Measurements from ENCODE around the gene NRTN. TPM values are rescaled to one million over a fixed set of nuclear protein-coding genes. Genes with fewer than 3 reads are reported as not detected.

The NRTN gene
- total RNA-seq, 4 donors from 2014 or later = 3.6 to 27.2 (median 14.6) TPM

- 17% methylated on average over 7 of the region's 47 CpGs; no CpG with 5 or more reads in 1 of the 2 donors for WGBS, 2 donors (ENCODE audit: low coverage in 1 of 2)
- H3K27ac ChIP-seq = peak overlapping the region; percentile 59 to 98 (median 95)
- TF ChIP-seq EP300 (IDR thresholded peaks at IDR 0.05) (no peak), CTCF (IDR thresholded peaks at IDR 0.05) (peak in 2 of 4 experiments; percentile 31 to 39), POLR2A (IDR thresholded peaks at IDR 0.05) (no peak), POLR2AphosphoS5 (IDR thresholded peaks at IDR 0.05) (peak; percentile 21)
- peaks cover 0 to 38% (median 16%) of the 10 kb centered on the region in 3 donors for H3K4me1 ChIP-seq
- H3K4me3 ChIP-seq = peak overlapping the region; percentile 27 to 56
- H3K27me3 ChIP-seq = peaks cover 23% of the 10 kb centered on the region
- H3K36me3 ChIP-seq = no peaks in the 10 kb centered on the region
- ATAC-seq = peak; percentile 7
- H3K9me3 ChIP-seq = no peaks in the 10 kb centered on the region
Measured at GRCh38 chr19:5828661-5829566, 24.0 kb downstream of the NRTN start.

GRCh38 chr19:5829567-5830310 is 24.9 kb downstream of the NRTN start:
- H3K27me3 ChIP-seq = peaks cover 23% of the 10 kb centered on the region
- no peaks in the 10 kb centered on the region for H3K9me3 ChIP-seq
- no peak for ATAC-seq
- peak overlapping the region; percentile 59 to 98 (median 95) for H3K27ac ChIP-seq
- peak overlapping the region in 1 of 2 donors; percentile 56 for H3K4me3 ChIP-seq
- 50 to 66% methylated on average over 5 to 9 of the region's 34 CpGs for WGBS, 2 donors (ENCODE audit: low coverage in 1 of 2)
- peaks cover 0 to 38% (median 16%) of the 10 kb centered on the region in 3 donors for H3K4me1 ChIP-seq
- H3K36me3 ChIP-seq = no peaks in the 10 kb centered on the region
- TF ChIP-seq CTCF (IDR thresholded peaks at IDR 0.05) (no peak), POLR2AphosphoS5 (IDR thresholded peaks at IDR 0.05) (no peak), EP300 (IDR thresholded peaks at IDR 0.05) (no peak), POLR2A (IDR thresholded peaks at IDR 0.05) (no peak)

GRCh38 chr19:5831159-5831558 is 26.3 kb downstream of the NRTN start:
- H3K36me3 ChIP-seq = no peaks in the 10 kb centered on the region
- no peak overlapping the region for H3K27ac ChIP-seq
- 100% methylated on average over 2 of the region's 9 CpGs; no CpG with 5 or more reads in 1 of the 2 donors for WGBS, 2 donors (ENCODE audit: low coverage in 1 of 2)
- peaks cover 23% of the 10 kb centered on the region for H3K27me3 ChIP-seq
- ATAC-seq = no peak
- H3K4me3 ChIP-seq = no peak overlapping the region
- H3K9me3 ChIP-seq = no peaks in the 10 kb centered on the region
- no peak for TF ChIP-seq POLR2A (IDR thresholded peaks at IDR 0.05)
- TF ChIP-seq POLR2AphosphoS5 (IDR thresholded peaks at IDR 0.05) = no peak
- TF ChIP-seq CTCF (IDR thresholded peaks at IDR 0.05) = no peak
- no peak for TF ChIP-seq EP300 (IDR thresholded peaks at IDR 0.05)
- peaks cover 0 to 38% (median 16%) of the 10 kb centered on the region in 3 donors for H3K4me1 ChIP-seq

- ATAC-seq = no peak
- no peaks in the 10 kb centered on the region for H3K36me3 ChIP-seq
- H3K4me3 ChIP-seq = no peak overlapping the region
- 46 to 100% methylated on average over 1 to 3 of the region's 22 CpGs for WGBS, 2 donors (ENCODE audit: low coverage in 1 of 2)
- peaks cover 0 to 29% (median 16%) of the 10 kb centered on the region in 3 donors for H3K4me1 ChIP-seq
- TF ChIP-seq POLR2A (IDR thresholded peaks at IDR 0.05) (no peak), EP300 (IDR thresholded peaks at IDR 0.05) (no peak), CTCF (IDR thresholded peaks at IDR 0.05) (no peak), POLR2AphosphoS5 (IDR thresholded peaks at IDR 0.05) (no peak)
- peaks cover 23% of the 10 kb centered on the region for H3K27me3 ChIP-seq
- no peak overlapping the region for H3K27ac ChIP-seq
- no peaks in the 10 kb centered on the region for H3K9me3 ChIP-seq
Measured at GRCh38 chr19:5832061-5832460, 27.2 kb downstream of the NRTN start.
